GM19193 (cell line): ENCODE data around the gene HPS3.

ENCODE experiments used
- POLR2A ChIP-seq: IDR thresholded peaks from 4 replicates; pipeline ENCODE4 v1.6.1; 2011; ENCODE audit not compliant: insufficient read depth, insufficient read length; ENCODE audit errors: extremely low read depth

HPS3 gene

GRCh38 chr3:149129326-149130205 lies at the start of gene HPS3:
TSS of gene HPS3 (plus strand) at chr3:149129638. CDS start at chr3:149129724, 86 bp downstream.
- peak; percentile 89 for TF ChIP-seq POLR2A

- no peak for TF ChIP-seq POLR2A
These were observed 49.3 kb upstream of the HPS3 start for GRCh38 chr3:149080011-149080698.

GRCh38 chr3:149080699-149081091 lies 48.7 kb upstream of the HPS3 start:
- TF ChIP-seq POLR2A: no peak

- no peak for TF ChIP-seq POLR2A
These were observed 47.7 kb upstream of the HPS3 start for GRCh38 chr3:149081772-149082171.

GRCh38 chr3:149085828-149086231 lies 43.6 kb upstream of the HPS3 start:
- TF ChIP-seq POLR2A: no peak

GRCh38 chr3:149086232-149086988 lies 43.0 kb upstream of the HPS3 start, which contains the start of gene HLTF:
TSS of gene HLTF (minus strand) at chr3:149086533. CDS start at chr3:149086336, 197 bp downstream.
- TF ChIP-seq POLR2A: peak; percentile 74

GRCh38 chr3:149087208-149087607 lies 42.2 kb upstream of the HPS3 start:
- TF ChIP-seq POLR2A: no peak

GRCh38 chr3:149089395-149089794 lies 40.0 kb upstream of the HPS3 start:
- no peak for TF ChIP-seq POLR2A

GRCh38 chr3:149090461-149090860 lies 39.0 kb upstream of the HPS3 start:
- no peak for TF ChIP-seq POLR2A

GRCh38 chr3:149090907-149091306 lies 38.5 kb upstream of the HPS3 start:
- no peak for TF ChIP-seq POLR2A

- no peak for TF ChIP-seq POLR2A
These were observed 37.5 kb upstream of the HPS3 start for GRCh38 chr3:149091983-149092382.

- TF ChIP-seq POLR2A: no peak
These were observed 34.0 kb upstream of the HPS3 start for GRCh38 chr3:149095487-149095886.

GRCh38 chr3:149101154-149101553 lies 28.3 kb upstream of the HPS3 start:
- no peak for TF ChIP-seq POLR2A

GRCh38 chr3:149101641-149102040 lies 27.8 kb upstream of the HPS3 start:
- no peak for TF ChIP-seq POLR2A

GRCh38 chr3:149104484-149104883 lies 25.0 kb upstream of the HPS3 start:
- no peak for TF ChIP-seq POLR2A
